MM.1S (cell line): ENCODE data around the gene EFNA3.

Experiments
- DNase-seq: peaks from one replicate; pipeline ENCODE4 v3.0.0-alpha.2; 2015
- H2AFZ ChIP-seq: fragments of 300-600 bp; sonication (generic); 2 replicates; pipeline ENCODE4 v1.6.0; 2016; ENCODE audit warnings: antibody characterized with exemption, low read length
- H3F3A ChIP-seq: fragments of 300-600 bp; sonication (generic); 2 replicates; pipeline ENCODE4 v1.6.1; 2016; ENCODE audit warnings: mild to moderate bottlenecking, antibody characterized with exemption, low read length, moderate library complexity, mixed read lengths; ENCODE audit not compliant: insufficient read depth
- H3K27ac ChIP-seq: fragments of 300-600 bp; sonication (generic); 2 replicates; pipeline ENCODE4 v1.5.1; 2016; ENCODE audit warnings: mild to moderate bottlenecking, low read length
- H3K27me3 ChIP-seq: fragments of 300-600 bp; sonication (generic); replicated peaks from 2 replicates; pipeline ENCODE4 v1.6.0; 2016; ENCODE audit warnings: low read length; ENCODE audit not compliant: insufficient read depth
- H3K36me3 ChIP-seq: fragments of 300-600 bp; sonication (generic); replicated peaks from 2 replicates; pipeline ENCODE4 v1.6.1; 2016; ENCODE audit warnings: mild to moderate bottlenecking, low read length, mixed read lengths; ENCODE audit not compliant: insufficient read depth
- H3K4me1 ChIP-seq: fragments of 300-600 bp; sonication (generic); 2 replicates; pipeline ENCODE4 v1.6.1; 2016; ENCODE audit warnings: low read length, mixed read lengths
- H3K4me2 ChIP-seq: fragments of 300-600 bp; sonication (generic); 2 replicates; pipeline ENCODE4 v1.6.0; 2016; ENCODE audit warnings: low read depth, low read length
- H3K4me3 ChIP-seq: fragments of 300-600 bp; sonication (generic); 2 replicates; pipeline ENCODE4 v1.5.1; 2016; ENCODE audit warnings: low read length, mixed read lengths
- H3K79me2 ChIP-seq: fragments of 300-600 bp; sonication (generic); 2 replicates; pipeline ENCODE4 v1.6.1; 2016; ENCODE audit warnings: mixed run types, low read length, mixed read lengths
- H3K9ac ChIP-seq: fragments of 300-600 bp; sonication (generic); 2 replicates; pipeline ENCODE4 v1.6.1; 2016; ENCODE audit warnings: low read length, mixed read lengths
- H3K9me2 ChIP-seq: fragments of 300-600 bp; sonication (generic); replicated peaks from 2 replicates; pipeline ENCODE4 v1.6.1; 2016; ENCODE audit warnings: mild to moderate bottlenecking, low read length, mixed read lengths; ENCODE audit not compliant: insufficient read depth
- H3K9me3 ChIP-seq: fragments of 300-600 bp; sonication (generic); replicated peaks from 2 replicates; pipeline ENCODE4 v1.6.1; 2016; ENCODE audit warnings: mild to moderate bottlenecking, low read length, mixed read lengths; ENCODE audit not compliant: insufficient read depth
- H4K20me1 ChIP-seq: fragments of 300-600 bp; sonication (generic); 2 replicates; pipeline ENCODE4 v1.6.1; 2016; ENCODE audit warnings: mild to moderate bottlenecking, low read length, moderate library complexity, mixed read lengths; ENCODE audit not compliant: insufficient read depth
- CTCF ChIP-seq: fragments of 300-600 bp; sonication (generic); IDR thresholded peaks from 2 replicates; pipeline ENCODE4 v1.5.1; 2016; ENCODE audit warnings: antibody characterized with exemption, low read length, mixed read lengths
- EZH2 ChIP-seq: fragments of 300-600 bp; sonication (generic); optimal IDR thresholded peaks from 2 replicates; pipeline ENCODE3; 2017; ENCODE audit warnings: low read depth, mild to moderate bottlenecking, antibody characterized with exemption, low read length, mixed read lengths
- EZH2phosphoT487 ChIP-seq: fragments of 300-600 bp; sonication (generic); IDR thresholded peaks from 2 replicates; pipeline ENCODE4 v1.6.1; 2018; ENCODE audit warnings: antibody characterized with exemption, low read length

EFNA3 gene

GRCh38 chr1:155128755-155129473 is 50.3 kb downstream of the EFNA3 start:
- Histone ChIP-seq H2AFZ (no peak overlapping the region), H3K9me3 (no peaks in the 10 kb centered on the region), H3F3A (no peaks in the 10 kb centered on the region), H3K36me3 (no peaks in the 10 kb centered on the region), H3K9me2 (no peaks in the 10 kb centered on the region), H4K20me1 (no peaks in the 10 kb centered on the region), H3K27ac (no peak overlapping the region), H3K79me2 (no peaks in the 10 kb centered on the region), H3K4me2 (no peak overlapping the region), H3K9ac (no peak overlapping the region), H3K27me3 (peaks cover 74% of the 10 kb centered on the region), H3K4me1 (peaks cover 5% of the 10 kb centered on the region; the same call in 1 of the 2 replicates), H3K4me3 (no peak overlapping the region)
- no peak for DNase-seq
- no peak for TF ChIP-seq EZH2
- TF ChIP-seq EZH2phosphoT487 = no peak

- no peak overlapping the region for H3K27ac ChIP-seq
- H3F3A ChIP-seq = peaks cover 14% of the 10 kb centered on the region
- H3K79me2 ChIP-seq = no peaks in the 10 kb centered on the region
- H3K9me2 ChIP-seq = no peaks in the 10 kb centered on the region
- no peak overlapping the region for H2AFZ ChIP-seq
- peaks cover 14% of the 10 kb centered on the region for H3K4me1 ChIP-seq
- H3K9ac ChIP-seq = no peak overlapping the region
- H3K9me3 ChIP-seq = no peaks in the 10 kb centered on the region
- H3K27me3 ChIP-seq = peaks cover 59% of the 10 kb centered on the region
- H3K36me3 ChIP-seq = no peaks in the 10 kb centered on the region
- H4K20me1 ChIP-seq = no peaks in the 10 kb centered on the region
- no peak overlapping the region for H3K4me2 ChIP-seq
- TF ChIP-seq CTCF (no peak), EZH2phosphoT487 (no peak), EZH2 (no peak)
- DNase-seq = no peak
- H3K4me3 ChIP-seq = no peak overlapping the region
Observed at GRCh38 chr1:155130272-155131006, 51.8 kb downstream of the EFNA3 start.

GRCh38 chr1:155131285-155131684 is 52.6 kb downstream of the EFNA3 start:
- TF ChIP-seq EZH2 = no peak
- no peak for TF ChIP-seq CTCF
- TF ChIP-seq EZH2phosphoT487 = no peak
- no peak for DNase-seq
- Histone ChIP-seq H3K4me2 (no peak overlapping the region), H3K4me1 (peaks cover 14% of the 10 kb centered on the region), H3K9ac (no peak overlapping the region), H3K27me3 (peaks cover 50% of the 10 kb centered on the region), H4K20me1 (no peaks in the 10 kb centered on the region), H3K9me2 (no peaks in the 10 kb centered on the region), H3K79me2 (no peaks in the 10 kb centered on the region), H3F3A (peaks cover 21% of the 10 kb centered on the region), H2AFZ (no peak overlapping the region), H3K9me3 (no peaks in the 10 kb centered on the region), H3K4me3 (no peak overlapping the region), H3K36me3 (no peaks in the 10 kb centered on the region), H3K27ac (no peak overlapping the region)

GRCh38 chr1:155131856-155132255 is 53.2 kb downstream of the EFNA3 start:
- H3K4me3 ChIP-seq = no peak overlapping the region
- no peak overlapping the region for H3K4me2 ChIP-seq
- H3K4me1 ChIP-seq = peaks cover 16% of the 10 kb centered on the region
- DNase-seq = no peak
- no peaks in the 10 kb centered on the region for H3K36me3 ChIP-seq
- H3K27me3 ChIP-seq = peaks cover 45% of the 10 kb centered on the region
- H3K9ac ChIP-seq = no peak overlapping the region
- peaks cover 24% of the 10 kb centered on the region for H3F3A ChIP-seq
- no peaks in the 10 kb centered on the region for H4K20me1 ChIP-seq
- no peaks in the 10 kb centered on the region for H3K9me3 ChIP-seq
- H2AFZ ChIP-seq = no peak overlapping the region
- peaks cover under 1% of the 10 kb centered on the region; the same call in 1 of the 2 replicates for H3K79me2 ChIP-seq
- no peak overlapping the region for H3K27ac ChIP-seq
- H3K9me2 ChIP-seq = no peaks in the 10 kb centered on the region
- TF ChIP-seq EZH2 (no peak), EZH2phosphoT487 (no peak), CTCF (no peak)
